HG03521 (cell line): ENCODE measurements around the gene CNN2.

Experiments
- ATAC-seq: cut with Tn5 transposase; IDR thresholded peaks from one replicate; pipeline ENCODE4 v1.9.1; 2021; ENCODE audit warnings: mild to moderate bottlenecking, moderate library complexity; ENCODE audit not compliant: unreplicated experiment

CNN2 gene

DNA sequence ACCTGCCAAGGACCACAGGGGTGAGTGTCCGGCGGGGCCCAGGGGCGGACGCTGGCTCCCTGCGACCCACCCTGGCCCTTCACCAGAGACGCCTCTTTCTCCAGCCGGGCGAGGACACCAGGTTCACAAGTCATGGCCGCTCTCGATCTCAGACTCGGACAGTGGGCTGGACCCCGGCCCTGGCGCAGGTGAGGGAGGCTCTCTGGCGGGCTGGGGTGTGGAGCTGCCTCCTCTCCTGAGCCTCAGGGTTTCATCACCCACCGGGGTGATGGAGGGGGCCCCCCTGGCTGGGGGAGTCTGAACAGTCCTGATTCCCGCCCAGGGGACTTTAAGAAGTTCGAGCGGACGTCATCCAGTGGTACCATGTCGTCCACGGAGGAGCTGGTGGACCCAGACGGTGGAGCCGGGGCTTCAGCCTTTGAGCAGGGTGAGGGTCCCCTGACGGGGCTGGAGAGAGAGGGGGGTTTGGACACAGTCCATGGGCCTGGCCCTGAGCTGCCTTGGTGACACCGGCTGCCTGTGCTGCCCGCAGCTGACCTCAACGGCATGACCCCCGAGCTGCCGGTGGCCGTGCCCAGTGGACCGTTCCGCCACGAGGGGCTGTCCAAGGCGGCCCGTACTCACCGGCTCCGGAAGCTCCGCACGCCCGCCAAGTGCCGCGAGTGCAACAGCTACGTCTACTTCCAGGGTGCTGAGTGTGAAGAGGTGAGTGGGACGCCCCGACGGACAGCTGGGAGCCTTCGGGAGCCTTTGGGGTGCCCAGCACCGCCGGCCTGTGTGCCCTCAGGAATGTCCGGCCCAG lies 54.2 kb downstream of the CNN2 start:
- ATAC-seq = no peak

DNA sequence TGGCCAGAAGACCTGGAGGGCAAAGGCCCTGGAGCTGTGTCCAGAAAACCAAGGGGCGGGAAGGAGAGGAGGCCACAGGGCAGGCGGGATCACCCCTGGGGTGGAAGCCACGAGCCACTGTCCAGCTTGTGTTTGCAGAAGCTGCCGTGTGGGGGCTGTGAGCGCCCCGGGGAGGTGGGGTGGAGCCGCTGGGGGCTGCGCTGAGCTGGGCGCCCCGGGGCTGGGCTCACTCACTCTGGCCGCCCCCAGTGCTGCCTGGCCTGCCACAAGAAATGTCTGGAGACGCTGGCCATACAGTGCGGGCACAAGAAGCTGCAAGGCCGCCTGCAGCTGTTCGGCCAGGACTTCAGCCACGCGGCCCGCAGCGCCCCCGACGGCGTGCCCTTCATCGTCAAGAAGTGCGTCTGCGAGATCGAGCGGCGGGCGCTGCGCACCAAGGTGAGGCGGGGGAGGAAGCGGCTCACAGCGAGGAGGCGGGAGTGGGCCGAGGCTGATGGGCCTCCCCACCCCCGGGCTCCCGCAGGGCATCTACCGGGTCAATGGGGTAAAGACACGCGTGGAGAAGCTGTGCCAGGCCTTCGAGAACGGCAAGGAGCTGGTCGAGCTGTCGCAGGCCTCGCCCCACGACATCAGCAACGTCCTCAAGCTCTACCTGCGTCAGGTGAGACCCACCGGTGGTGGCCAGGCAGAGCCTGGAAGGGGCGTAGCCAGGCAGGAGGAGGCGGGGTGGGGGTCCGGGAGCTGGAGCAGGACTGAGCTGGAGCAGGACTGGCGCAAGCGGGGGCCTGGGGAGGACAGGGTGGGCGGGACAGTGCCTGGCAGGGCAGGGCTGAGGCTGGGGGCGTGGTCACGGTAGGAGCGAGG lies 55.1 kb downstream of the CNN2 start:
- no peak for ATAC-seq

DNA sequence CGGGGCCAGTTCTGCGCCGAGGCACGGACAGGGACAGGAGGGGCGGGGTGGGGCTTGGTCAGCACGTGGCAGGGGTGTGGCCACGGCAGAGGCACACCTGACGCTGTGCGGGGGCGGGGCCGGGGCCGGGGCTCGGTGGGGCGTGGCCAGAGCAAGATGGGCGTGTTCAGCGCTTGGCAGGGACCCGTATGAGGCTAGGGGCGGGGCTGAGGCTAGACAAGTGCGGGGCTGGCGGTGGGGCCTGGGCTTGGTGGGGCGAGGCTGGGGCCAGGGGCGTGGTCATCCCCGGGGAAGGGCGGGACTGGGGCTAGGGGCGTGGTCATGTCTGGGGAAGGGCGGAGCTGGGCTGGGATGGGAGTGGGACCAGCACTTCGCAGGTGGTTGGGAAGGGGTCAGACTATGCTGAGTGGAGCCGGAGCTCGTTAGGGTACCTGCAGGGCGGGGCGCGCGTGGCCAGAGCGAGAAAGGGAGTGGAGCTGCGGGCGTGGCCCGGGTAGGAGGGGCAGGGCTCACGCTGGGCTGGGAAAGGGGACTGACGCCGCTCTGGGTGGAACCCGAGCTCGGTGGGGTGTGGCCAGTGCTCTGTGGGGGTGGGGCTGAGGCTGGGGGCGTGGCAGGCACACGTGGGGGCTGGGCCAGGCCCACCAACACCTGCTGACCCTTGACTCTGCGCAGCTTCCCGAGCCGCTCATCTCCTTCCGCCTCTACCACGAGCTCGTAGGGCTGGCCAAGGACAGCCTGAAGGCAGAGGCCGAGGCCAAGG lies 55.9 kb downstream of the CNN2 start:
- no peak for ATAC-seq

DNA sequence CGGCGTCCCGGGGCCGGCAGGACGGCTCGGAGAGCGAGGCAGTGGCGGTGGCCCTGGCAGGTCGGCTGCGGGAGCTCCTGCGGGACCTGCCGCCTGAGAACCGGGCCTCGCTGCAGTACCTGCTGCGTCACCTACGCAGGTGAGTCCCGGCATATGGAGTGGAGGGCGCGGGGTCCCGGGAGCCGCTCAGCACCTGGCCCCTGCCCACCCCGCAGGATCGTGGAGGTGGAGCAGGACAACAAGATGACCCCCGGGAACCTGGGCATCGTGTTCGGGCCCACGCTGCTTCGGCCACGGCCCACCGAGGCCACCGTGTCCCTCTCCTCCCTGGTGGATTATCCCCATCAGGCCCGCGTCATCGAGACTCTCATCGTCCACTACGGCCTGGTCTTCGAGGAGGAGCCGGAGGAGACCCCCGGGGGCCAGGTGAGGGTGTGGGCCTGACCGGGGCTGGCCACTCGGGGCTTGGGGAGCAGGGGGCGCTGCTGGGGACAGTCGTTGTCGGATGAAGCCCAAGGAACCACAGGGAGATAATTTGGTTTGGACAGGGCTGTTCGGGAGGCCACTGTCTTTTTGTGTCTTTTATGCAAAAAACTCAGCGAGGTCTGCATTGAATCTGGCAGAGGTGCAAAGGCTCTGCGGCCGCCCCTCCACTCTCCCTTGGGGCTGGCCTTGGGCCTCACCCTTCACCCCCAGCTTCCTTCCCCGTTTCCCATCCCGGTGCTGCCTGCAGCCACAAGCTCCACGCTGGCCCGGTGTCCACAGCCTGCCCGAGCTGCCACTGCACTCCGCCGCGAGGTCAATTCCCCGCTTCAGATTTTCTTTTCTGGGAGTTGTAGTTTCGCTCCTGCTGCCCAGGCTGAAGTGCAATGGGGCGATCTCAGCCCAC lies 56.8 kb downstream of the CNN2 start:
- ATAC-seq = no peak

DNA sequence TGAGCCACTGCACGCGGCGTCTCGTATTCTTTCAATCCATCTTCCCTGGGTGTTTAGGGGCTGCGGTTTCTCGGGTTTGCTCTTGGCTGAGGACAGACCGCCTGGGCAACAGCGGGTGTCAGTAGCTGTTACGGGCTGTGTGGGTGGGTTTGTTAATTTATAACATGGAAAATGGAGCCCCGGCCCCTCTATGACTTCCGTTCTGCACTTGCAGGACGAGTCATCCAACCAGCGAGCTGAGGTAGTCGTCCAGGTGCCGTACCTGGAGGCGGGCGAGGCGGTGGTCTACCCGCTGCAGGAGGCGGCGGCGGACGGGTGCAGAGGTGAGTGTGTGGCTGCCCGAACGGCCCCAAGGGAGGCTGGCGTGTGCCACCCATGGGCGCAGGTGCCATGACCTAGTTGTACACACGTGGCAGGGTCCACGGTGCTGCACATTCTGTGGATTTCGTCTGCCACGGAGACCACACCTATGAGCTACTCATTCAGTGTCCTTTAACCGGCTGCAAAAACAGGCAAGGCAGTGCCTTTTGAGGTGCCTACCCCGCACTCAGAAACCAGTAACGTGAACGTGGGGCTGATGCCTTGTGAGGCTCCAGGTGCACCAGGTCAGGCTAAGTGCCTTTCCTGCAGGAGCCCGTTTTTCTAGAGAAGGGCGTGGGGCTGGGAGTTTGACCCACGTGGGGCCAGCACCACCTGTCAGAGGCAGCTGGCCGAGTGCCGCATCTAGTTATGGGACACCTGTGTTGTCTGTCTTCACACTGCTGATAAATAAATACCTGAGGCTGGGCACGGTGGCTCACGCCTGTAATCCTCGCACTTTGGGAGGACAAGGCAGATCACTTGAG lies 57.8 kb downstream of the CNN2 start:
- no peak for ATAC-seq

DNA sequence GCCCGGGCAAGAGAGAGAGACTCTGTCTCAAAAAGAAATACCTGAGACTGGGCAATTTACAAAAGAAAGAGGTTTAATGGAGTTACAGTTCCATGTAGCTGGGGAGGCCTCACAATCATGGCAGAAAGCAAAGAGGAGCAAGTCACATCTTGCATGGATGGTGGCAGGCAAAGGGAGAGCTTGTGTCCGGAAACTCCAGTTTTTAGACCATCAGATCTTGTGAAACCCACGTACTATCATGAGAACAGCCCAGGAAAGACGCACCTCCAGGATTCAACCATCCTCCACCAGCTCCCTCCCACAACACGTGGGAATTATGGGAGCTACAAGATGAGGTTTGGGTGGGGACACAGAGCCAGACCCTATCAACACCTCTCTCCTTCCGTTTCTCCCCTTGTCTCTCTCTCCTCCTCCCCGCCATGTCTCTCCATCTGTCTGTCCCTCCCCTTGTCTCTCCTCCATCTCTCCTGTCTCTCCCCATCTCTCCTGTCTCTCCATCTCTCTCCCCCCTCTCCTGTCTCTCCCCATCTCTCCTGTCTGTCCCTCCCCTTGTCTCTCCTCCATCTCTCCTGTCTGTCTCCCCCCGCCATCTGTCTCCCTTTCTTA lies 58.7 kb downstream of the CNN2 start:
- no peak for ATAC-seq

DNA sequence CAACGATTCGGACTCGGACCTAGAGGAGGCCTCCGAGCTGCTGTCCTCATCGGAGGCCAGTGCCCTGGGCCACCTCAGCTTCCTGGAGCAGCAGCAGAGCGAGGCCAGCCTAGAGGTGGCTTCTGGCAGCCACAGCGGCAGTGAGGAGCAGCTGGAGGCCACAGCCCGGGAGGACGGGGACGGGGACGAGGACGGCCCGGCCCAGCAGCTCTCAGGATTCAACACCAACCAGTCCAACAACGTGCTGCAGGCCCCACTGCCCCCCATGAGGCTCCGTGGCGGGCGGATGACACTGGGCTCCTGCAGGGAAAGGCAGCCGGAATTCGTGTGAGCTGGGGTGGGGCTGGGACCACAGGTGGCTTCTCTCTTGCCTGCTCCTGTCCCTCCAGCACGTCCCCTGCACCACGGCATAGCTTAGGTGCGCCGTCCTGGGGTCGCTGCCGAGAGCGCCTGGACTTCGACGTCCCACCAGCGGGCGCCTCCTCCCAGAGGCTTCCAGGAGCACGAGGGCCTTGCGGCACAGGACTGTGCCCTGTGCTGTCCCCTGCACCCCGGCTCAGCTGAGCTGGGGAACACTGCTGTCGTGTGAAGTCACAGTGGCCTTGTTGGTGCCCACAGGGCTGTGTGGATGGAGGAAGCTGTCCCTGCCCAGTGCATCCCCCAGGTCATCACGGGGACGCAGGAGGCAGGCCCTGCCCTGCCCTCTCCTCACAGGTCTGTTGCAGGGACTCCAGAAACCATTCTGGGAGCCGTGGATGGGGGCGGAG lies 59.5 kb downstream of the CNN2 start:
- ATAC-seq = no peak

DNA sequence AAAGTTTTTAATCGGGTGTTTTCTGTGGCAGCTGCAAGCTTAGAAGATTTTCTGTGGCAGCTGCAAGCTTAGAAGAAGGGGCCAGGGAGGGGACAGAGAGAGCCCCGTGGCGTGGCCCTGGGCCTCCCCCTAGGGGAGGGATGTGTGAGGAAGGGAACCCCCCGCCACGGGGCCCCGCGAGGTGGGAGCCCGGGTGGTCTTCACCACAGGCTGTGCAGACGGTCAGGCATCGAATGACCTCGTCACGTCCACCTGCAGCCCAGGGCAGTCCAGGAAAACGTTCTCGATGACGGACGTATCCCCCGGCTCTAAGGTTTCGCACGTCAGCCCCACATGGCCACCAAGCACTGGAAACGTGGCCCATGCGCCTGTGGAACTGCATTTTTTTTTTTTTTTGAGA lies 60.2 kb downstream of the CNN2 start:
- no peak for ATAC-seq

DNA sequence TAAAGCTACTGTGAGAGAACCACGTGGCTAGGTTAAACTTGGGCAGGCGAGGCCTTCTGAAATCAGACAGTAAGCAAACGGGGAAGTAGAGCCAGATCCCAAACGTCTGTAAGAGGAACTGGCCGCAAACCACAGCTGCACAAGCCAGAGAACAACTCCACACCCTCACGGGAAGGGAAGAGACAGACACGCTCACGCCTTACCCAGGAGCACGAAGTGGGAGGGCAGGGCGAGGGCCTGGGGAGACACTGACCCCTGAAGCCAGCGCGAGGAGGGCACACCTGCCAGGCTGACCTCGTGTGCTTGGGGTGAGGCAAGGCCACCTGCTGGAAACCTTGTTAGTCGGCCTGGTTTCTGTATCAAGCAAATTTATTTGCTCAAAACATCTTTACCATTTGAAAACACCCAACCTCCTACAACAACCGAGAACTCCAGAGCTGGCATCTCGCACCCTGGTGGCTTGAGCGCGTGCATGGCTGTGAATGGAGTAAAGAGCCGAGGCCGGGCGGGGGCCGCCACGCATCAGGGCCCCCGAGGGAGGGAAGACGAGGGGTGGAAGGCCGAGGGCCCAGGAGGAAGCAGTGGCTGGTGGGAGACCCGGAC lies 61.5 kb downstream of the CNN2 start:
- ATAC-seq = no peak

DNA sequence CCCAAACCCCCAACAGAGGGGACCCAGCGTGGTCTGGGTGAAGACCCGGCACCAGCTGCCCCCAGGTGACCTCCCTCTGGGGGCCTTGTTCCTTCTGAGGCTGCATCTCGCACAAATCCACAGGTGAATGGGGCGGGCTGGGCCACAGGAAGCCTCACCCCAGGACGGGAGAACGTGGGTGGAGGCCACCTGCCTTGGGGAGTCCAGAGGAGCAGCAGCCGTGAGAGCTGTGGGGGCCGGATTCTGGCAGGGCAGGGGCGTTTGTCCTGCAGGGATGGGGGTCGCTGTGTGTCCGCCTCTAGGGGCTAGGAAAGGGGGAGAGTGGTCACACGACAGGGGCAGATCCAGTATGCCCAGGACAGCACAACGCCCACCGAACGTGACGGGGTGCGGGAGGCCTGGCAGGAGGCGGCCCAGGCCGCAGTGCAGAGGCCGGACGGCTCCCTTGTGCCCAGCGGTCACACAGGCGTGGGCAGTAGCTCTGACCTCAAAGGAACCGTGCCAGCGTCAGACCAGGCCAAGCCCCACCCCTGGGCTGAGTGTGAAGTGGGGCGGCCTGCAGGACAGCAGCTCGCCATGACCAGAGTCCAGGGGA lies 62.1 kb downstream of the CNN2 start:
- ATAC-seq = no peak
